Neuronal stem cell (in vitro differentiated cells): ENCODE data around the gene HS3ST3A1.

Experiments used
- DNase-seq: peaks from one replicate; pipeline ENCODE4 v3.0.0-alpha.2; 2013; ENCODE audit warnings: low spot score
- H2AFZ ChIP-seq: one replicate; pipeline ENCODE4 v1.6.1; 2013; ENCODE audit warnings: mild to moderate bottlenecking, low read length, inconsistent platforms
- H2AK5ac ChIP-seq: 2 replicates; pipeline ENCODE4 v1.6.1; 2013; ENCODE audit warnings: low read depth, mild to moderate bottlenecking, inconsistent platforms, low read length, moderate library complexity, mixed read lengths
- H2BK120ac ChIP-seq: 2 replicates; pipeline ENCODE4 v1.6.1; 2013; ENCODE audit warnings: low read depth, mild to moderate bottlenecking, inconsistent platforms, low read length, moderate library complexity, mixed read lengths
- H2BK12ac ChIP-seq: one replicate; pipeline ENCODE4 v1.6.1; 2013; ENCODE audit warnings: low read length, inconsistent platforms
- H2BK15ac ChIP-seq: 2 replicates; pipeline ENCODE4 v1.6.1; 2013; ENCODE audit warnings: mild to moderate bottlenecking, low read length, inconsistent platforms, mixed read lengths
- H2BK5ac ChIP-seq: one replicate; pipeline ENCODE4 v1.6.1; 2013; ENCODE audit warnings: inconsistent platforms, mild to moderate bottlenecking, low read length, moderate library complexity
- H3K14ac ChIP-seq: one replicate; pipeline ENCODE4 v1.6.1; 2013; ENCODE audit warnings: low read length, inconsistent platforms
- H3K18ac ChIP-seq: 2 replicates; pipeline ENCODE4 v1.6.1; 2013; ENCODE audit warnings: low read length, inconsistent platforms
- H3K23ac ChIP-seq: 2 replicates; pipeline ENCODE4 v1.6.1; 2013; ENCODE audit warnings: low read depth, mild to moderate bottlenecking, mixed read lengths, low read length, inconsistent platforms; ENCODE audit not compliant: poor library complexity
- H3K27ac ChIP-seq: replicated peaks from 3 replicates; pipeline ENCODE4 v1.5.1; 2013; ENCODE audit warnings: low read length, inconsistent platforms
- H3K27me3 ChIP-seq, 3 experiments: 2 replicates each; pipeline ENCODE4 v1.6.1; 2013; ENCODE audit warnings: low read length in 3 of 3, mild to moderate bottlenecking in 2 of 3, inconsistent platforms in 1 of 3, low read depth in 1 of 3, mixed read lengths in 1 of 3, moderate library complexity in 1 of 3; ENCODE audit not compliant: control insufficient read depth in 3 of 3, insufficient read depth in 3 of 3
- H3K36me3 ChIP-seq, 2 donors: replicated peaks in 1 of 2; 2 replicates each; pipeline ENCODE4 v1.6.1; 2013; ENCODE audit warnings: low read length in 2 of 2; ENCODE audit not compliant: control insufficient read depth in 2 of 2, insufficient read depth in 2 of 2
- H3K4ac ChIP-seq: 2 replicates; pipeline ENCODE4 v1.6.1; 2013; ENCODE audit warnings: inconsistent platforms, mild to moderate bottlenecking, low read length, moderate library complexity
- H3K4me1 ChIP-seq, 2 donors: 1 replicate in 1 of 2; 2 replicates in 1 of 2; pipeline ENCODE4 v1.6.1; 2013; ENCODE audit warnings: low read length in 2 of 2, low read depth in 1 of 2; ENCODE audit not compliant: control insufficient read depth in 2 of 2, insufficient read depth in 1 of 2
- H3K4me2 ChIP-seq: one replicate; pipeline ENCODE4 v1.6.1; 2013; ENCODE audit warnings: mild to moderate bottlenecking, low read length, inconsistent platforms; ENCODE audit not compliant: insufficient read depth, poor library complexity, severe bottlenecking
- H3K4me3 ChIP-seq, 2 donors: 2 replicates each; pipeline ENCODE4 v1.5.1; 2013; ENCODE audit warnings: low read length in 2 of 2, mild to moderate bottlenecking in 2 of 2, inconsistent platforms in 1 of 2, moderate library complexity in 1 of 2
- H3K79me1 ChIP-seq: one replicate; pipeline ENCODE4 v1.6.1; 2013; ENCODE audit warnings: low read depth, mild to moderate bottlenecking, inconsistent platforms, low read length, moderate library complexity
- H3K9ac ChIP-seq: one replicate; pipeline ENCODE4 v1.6.1; 2013; ENCODE audit warnings: mild to moderate bottlenecking, low read depth, low read length, inconsistent platforms; ENCODE audit not compliant: poor library complexity
- H3K9me3 ChIP-seq, 2 donors: replicated peaks in 1 of 2; 2 replicates each; pipeline versions ENCODE3 to v1.6.1; 2013; ENCODE audit warnings: low read length in 2 of 2, mild to moderate bottlenecking in 2 of 2, inconsistent platforms in 1 of 2, low read depth in 1 of 2, mixed read lengths in 1 of 2, moderate library complexity in 1 of 2; ENCODE audit not compliant: control insufficient read depth in 2 of 2, insufficient read depth in 1 of 2
- H4K8ac ChIP-seq: one replicate; pipeline ENCODE4 v1.6.1; 2013; ENCODE audit warnings: low read depth, mild to moderate bottlenecking, inconsistent platforms, low read length, moderate library complexity
- H4K91ac ChIP-seq: one replicate; pipeline ENCODE4 v1.6.1; 2013; ENCODE audit warnings: low read length, low read depth, mild to moderate bottlenecking, inconsistent platforms; ENCODE audit not compliant: poor library complexity
- WGBS, 2 donors: extraction: QIAGEN DNeasy Blood & Tissue Kit; methylation state at CpG; one replicate each; pipeline ENCODE4 v1.1.7; 2013; ENCODE audit warnings: missing lambda C conversion rate in 2 of 2, mixed read lengths in 1 of 2; ENCODE audit not compliant: insufficient read length in 2 of 2, insufficient replicate concordance in 1 of 2; ENCODE audit errors: extremely low coverage in 2 of 2; 5-methylcytosine and 5-hydroxymethylcytosine counted together

Gene HS3ST3A1

GRCh38 chr17:13560935-13561334 is 40.8 kb downstream of the HS3ST3A1 start:
- Histone ChIP-seq H4K91ac (no peak overlapping the region), H3K27ac (no peak overlapping the region), H2AFZ (no peak overlapping the region), H3K4me1 (peaks cover 0 to 2% of the 10 kb centered on the region in 2 donors), H2BK12ac (no peak overlapping the region), H3K14ac (no peak overlapping the region), H2AK5ac (no peak overlapping the region), H3K4me3 (no peak overlapping the region), H3K27me3 (no peaks in the 10 kb centered on the region), H3K4ac (no peak overlapping the region), H2BK120ac (no peak overlapping the region), H3K23ac (no peak overlapping the region), H3K79me1 (no peaks in the 10 kb centered on the region), H2BK15ac (no peak overlapping the region), H3K9me3 (peaks cover 0 to under 1% of the 10 kb centered on the region in 2 donors), H4K8ac (no peak overlapping the region), H3K18ac (no peak overlapping the region), H3K36me3 (peaks cover 0 to 14% of the 10 kb centered on the region in 2 donors), H3K9ac (no peak overlapping the region), H2BK5ac (no peak overlapping the region), H3K4me2 (no peak overlapping the region)
- no CpG with 5 or more reads among the region's 1 CpG for WGBS, 2 donors
- no peak for DNase-seq

DNA sequence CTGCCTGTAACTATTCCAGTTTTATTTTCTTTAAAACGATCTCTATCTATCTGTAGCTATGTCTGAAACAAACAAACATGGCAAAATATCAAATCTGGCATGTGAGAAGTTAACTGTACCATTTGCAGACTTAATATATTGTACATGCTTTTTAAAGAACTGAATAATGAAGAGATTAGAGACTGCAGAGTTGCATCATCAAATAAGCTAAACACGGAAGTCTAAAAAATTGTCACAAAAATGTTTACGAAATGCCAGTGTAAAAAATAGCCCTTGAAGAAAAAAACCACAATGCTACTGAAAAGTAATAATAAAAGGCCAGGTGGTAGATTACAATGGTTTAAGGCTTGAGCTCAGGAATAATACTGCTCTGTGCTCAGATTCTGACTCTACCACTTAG is 43.1 kb downstream of the HS3ST3A1 start:
- Histone ChIP-seq H2BK5ac (no peak overlapping the region), H3K4me3 (no peak overlapping the region), H4K91ac (no peak overlapping the region), H2BK12ac (no peak overlapping the region), H3K4me1 (peaks cover 0 to 2% of the 10 kb centered on the region in 2 donors), H3K4me2 (no peak overlapping the region), H2BK15ac (no peak overlapping the region), H3K9me3 (peaks cover 0 to 12% of the 10 kb centered on the region in 2 donors), H2AK5ac (no peak overlapping the region), H3K27ac (no peak overlapping the region), H3K23ac (no peak overlapping the region), H3K27me3 (no peaks in the 10 kb centered on the region), H3K18ac (no peak overlapping the region), H3K4ac (no peak overlapping the region), H3K79me1 (no peaks in the 10 kb centered on the region), H3K9ac (no peak overlapping the region), H4K8ac (no peak overlapping the region), H2AFZ (no peak overlapping the region), H3K14ac (no peak overlapping the region), H2BK120ac (no peak overlapping the region), H3K36me3 (peaks cover 0 to 38% of the 10 kb centered on the region in 2 donors)
- no CpG with 5 or more reads among the region's 3 CpGs for WGBS, 2 donors
- DNase-seq: no peak

DNA sequence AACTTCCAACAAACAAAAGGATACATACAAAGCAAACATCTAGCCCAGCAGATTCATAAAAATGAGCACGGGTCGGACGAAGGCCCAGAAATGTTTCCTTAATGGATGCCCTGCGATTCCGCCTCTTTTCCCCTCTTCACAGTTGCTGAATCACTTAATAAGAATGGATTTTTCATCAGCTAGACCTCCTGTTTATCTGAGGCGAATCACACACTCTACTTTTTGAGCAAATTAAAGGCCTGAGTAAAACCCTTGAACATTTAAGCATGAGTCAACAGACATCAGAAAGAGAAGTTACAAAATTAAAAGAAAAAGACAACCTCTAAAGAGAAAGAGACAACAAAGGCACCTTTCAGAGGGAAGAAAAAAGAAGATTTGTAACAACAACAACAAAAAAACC is 44.7 kb downstream of the HS3ST3A1 start:
- H3K27me3 ChIP-seq: no peaks in the 10 kb centered on the region
- no peak overlapping the region for H4K8ac ChIP-seq
- WGBS, 2 donors: no CpG with 5 or more reads among the region's 6 CpGs
- H3K14ac ChIP-seq: no peak overlapping the region
- H2BK5ac ChIP-seq: no peak overlapping the region
- no peak overlapping the region for H2BK120ac ChIP-seq
- H4K91ac ChIP-seq: no peak overlapping the region
- H3K4me2 ChIP-seq: no peak overlapping the region
- no peak overlapping the region for H2BK15ac ChIP-seq
- peaks cover 0 to 19% of the 10 kb centered on the region in 2 donors for H3K9me3 ChIP-seq
- no peak overlapping the region for H3K4ac ChIP-seq
- peaks cover 0 to 2% of the 10 kb centered on the region in 2 donors for H3K4me1 ChIP-seq
- H3K9ac ChIP-seq: no peak overlapping the region
- no peak overlapping the region for H2BK12ac ChIP-seq
- H2AK5ac ChIP-seq: no peak overlapping the region
- no peak overlapping the region for H3K27ac ChIP-seq
- no peak overlapping the region for H3K23ac ChIP-seq
- H2AFZ ChIP-seq: no peak overlapping the region
- H3K4me3 ChIP-seq: no peak overlapping the region
- no peak overlapping the region for H3K18ac ChIP-seq
- no peak for DNase-seq
- H3K36me3 ChIP-seq: peaks cover 2 to 43% of the 10 kb centered on the region in 2 donors
- H3K79me1 ChIP-seq: no peaks in the 10 kb centered on the region

GRCh38 chr17:13554231-13554630 is 47.5 kb downstream of the HS3ST3A1 start:
- H3K9ac ChIP-seq: no peak overlapping the region
- H2BK15ac ChIP-seq: no peak overlapping the region
- H3K79me1 ChIP-seq: no peaks in the 10 kb centered on the region
- peaks cover 0 to 2% of the 10 kb centered on the region in 2 donors for H3K4me1 ChIP-seq
- no peak overlapping the region for H4K8ac ChIP-seq
- peaks cover 2 to 28% of the 10 kb centered on the region in 2 donors for H3K9me3 ChIP-seq
- H3K4ac ChIP-seq: no peak overlapping the region
- H3K4me2 ChIP-seq: no peak overlapping the region
- H3K27ac ChIP-seq: no peak overlapping the region
- H2BK12ac ChIP-seq: no peak overlapping the region
- peaks cover 2 to 58% of the 10 kb centered on the region in 2 donors for H3K36me3 ChIP-seq
- no peak overlapping the region for H3K18ac ChIP-seq
- no peak overlapping the region for H2AFZ ChIP-seq
- no peak overlapping the region for H4K91ac ChIP-seq
- no peak overlapping the region for H2AK5ac ChIP-seq
- no peak overlapping the region for H2BK120ac ChIP-seq
- H3K4me3 ChIP-seq: no peak overlapping the region
- no peak overlapping the region for H2BK5ac ChIP-seq
- no peak for DNase-seq
- H3K23ac ChIP-seq: no peak overlapping the region
- H3K27me3 ChIP-seq: no peaks in the 10 kb centered on the region
- H3K14ac ChIP-seq: no peak overlapping the region
- WGBS, 2 donors: no CpG with 5 or more reads among the region's 5 CpGs
